GM10248 (cell line): Measurements from ENCODE around the gene ALDH5A1.

Experiments
- CTCF ChIA-PET: fragments of 300-600 bp; sonication (Branson Sonifier 250); formaldehyde crosslinking; extraction: SDS; loops from one replicate; lab custom pipeline; 2021; ENCODE audit warnings: antibody characterized with exemption; lab: Yijun Ruan, JAX
- POLR2A ChIA-PET: fragments of 350-650 bp; sonication (Branson Sonifier 250); formaldehyde crosslinking; extraction: SDS; loops from one replicate; lab custom pipeline; 2020; ENCODE audit warnings: antibody characterized with exemption; lab: Yijun Ruan, JAX
- DNase-seq: peaks from one replicate; pipeline ENCODE4 v3.0.0; 2012; ENCODE audit errors: extremely low spot score
- CTCF ChIP-seq: IDR thresholded peaks from 2 replicates; pipeline ENCODE4 v1.5.1; 2012; ENCODE audit warnings: mild to moderate bottlenecking, low read depth; ENCODE audit errors: extremely low read depth, missing control alignments, control extremely low read depth

Gene ALDH5A1

GRCh38 chr6:24524805-24525204 lies 30.0 kb downstream of the ALDH5A1 start:
- ChIA-PET POLR2A (no interaction called here), CTCF (interaction anchor here (0.8 to 8.6 kb wide), 14 partner anchors 8 to 547 kb away, joined by 3 to 127 read pairs (median 4); partner anchors contain the start of genes ALDH5A1 and GPLD1)
- TF ChIP-seq CTCF = peak; percentile 55
- peak; percentile 45 for DNase-seq

GRCh38 chr6:24529985-24530384 lies 35.2 kb downstream of the ALDH5A1 start:
- no peak for TF ChIP-seq CTCF
- ChIA-PET CTCF (interaction anchor here (1.0 kb wide), 2 partner anchors 9 to 12 kb away, joined by 4 read pairs; no protein-coding TSS in a partner anchor), POLR2A (interaction anchor here (0.7 kb wide), 1 partner anchor 1490 kb away, joined by 4 read pairs; a partner anchor contains a TSS)
- DNase-seq = no peak

- no peak for TF ChIP-seq CTCF
- ChIA-PET POLR2A (no interaction called here), CTCF (interaction anchor here (2.7 to 4.0 kb wide), 2 partner anchors 10 to 13 kb away, joined by 12 to 29 read pairs; no protein-coding TSS in a partner anchor)
- no peak for DNase-seq
These were observed 39.6 kb downstream of the ALDH5A1 start for GRCh38 chr6:24534329-24534728.

- ChIA-PET POLR2A (no interaction called here), CTCF (interaction anchor here (2.5 to 4.0 kb wide), 3 partner anchors 11 to 46 kb away, joined by 9 to 29 read pairs (median 12); no protein-coding TSS in a partner anchor)
- no peak for TF ChIP-seq CTCF
- DNase-seq = no peak
These were observed 40.4 kb downstream of the ALDH5A1 start for GRCh38 chr6:24535210-24535609.

- no peak for TF ChIP-seq CTCF
- ChIA-PET POLR2A (no interaction called here), CTCF (interaction anchor here (0.9 to 4.0 kb wide), 6 partner anchors 10 to 45 kb away, joined by 3 to 29 read pairs (median 6); no protein-coding TSS in a partner anchor)
- DNase-seq = no peak
These were observed 41.7 kb downstream of the ALDH5A1 start for GRCh38 chr6:24536466-24536865.

GRCh38 chr6:24537082-24537699 lies 42.4 kb downstream of the ALDH5A1 start:
- ChIA-PET POLR2A (no interaction called here), CTCF (interaction anchor here (0.9 to 4.0 kb wide), 6 partner anchors 9 to 44 kb away, joined by 3 to 29 read pairs (median 4); no protein-coding TSS in a partner anchor)
- TF ChIP-seq CTCF = no peak
- DNase-seq = no peak
